HG03095 (cell line): ENCODE results near the gene PCSK6.

Experiments
- ATAC-seq: cut with Tn5 transposase; IDR thresholded peaks from one replicate; pipeline ENCODE4 v1.9.1; 2021; ENCODE audit warnings: moderate library complexity; ENCODE audit not compliant: unreplicated experiment

Gene PCSK6

DNA sequence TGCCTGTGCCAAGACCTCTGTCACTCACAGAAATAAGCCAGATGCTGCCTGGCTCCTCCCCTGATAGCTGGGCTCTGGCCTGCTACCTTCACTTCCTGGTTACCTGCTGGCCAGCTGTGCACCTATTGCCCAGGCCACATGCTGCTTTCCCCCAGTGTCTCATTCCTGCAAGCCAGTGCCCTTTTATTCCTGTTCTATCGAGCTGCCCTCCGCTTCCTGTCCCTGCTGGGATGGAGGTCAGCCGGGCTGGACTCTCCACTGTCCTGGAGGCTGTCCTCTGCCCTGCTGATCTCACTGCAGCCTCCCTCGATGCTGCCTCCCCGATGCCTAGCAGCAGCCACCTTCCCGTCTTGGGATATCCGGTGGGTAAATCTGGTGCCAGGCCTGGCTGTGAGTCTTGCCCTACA is 157.4 kb downstream of the PCSK6 start:
- ATAC-seq: no peak

DNA sequence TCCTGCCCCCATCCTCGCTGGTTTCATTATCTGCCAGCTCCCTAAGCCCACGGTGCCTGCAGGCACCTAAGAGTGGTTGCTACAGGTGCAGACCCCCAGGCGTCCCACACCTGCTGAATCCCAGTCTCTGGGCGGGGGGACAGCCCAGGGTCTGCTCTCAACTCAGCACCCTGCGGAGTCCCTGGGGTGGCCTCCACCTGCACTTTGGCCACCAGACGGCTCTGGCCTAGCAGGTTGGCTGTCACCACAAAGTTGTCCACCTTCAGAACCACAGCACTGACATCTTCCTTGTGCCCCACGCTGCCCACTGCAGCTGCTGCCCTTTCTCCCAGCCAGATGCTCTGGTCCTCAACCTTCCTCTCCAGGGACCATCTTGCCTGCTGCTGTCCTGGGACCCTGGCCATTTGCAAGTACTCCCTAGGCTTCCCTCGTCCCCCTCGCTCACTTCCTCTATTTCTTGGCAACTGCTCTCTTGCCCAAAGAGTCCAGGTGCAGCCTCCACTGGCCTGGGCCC is 159.6 kb downstream of the PCSK6 start:
- ATAC-seq: no peak

DNA sequence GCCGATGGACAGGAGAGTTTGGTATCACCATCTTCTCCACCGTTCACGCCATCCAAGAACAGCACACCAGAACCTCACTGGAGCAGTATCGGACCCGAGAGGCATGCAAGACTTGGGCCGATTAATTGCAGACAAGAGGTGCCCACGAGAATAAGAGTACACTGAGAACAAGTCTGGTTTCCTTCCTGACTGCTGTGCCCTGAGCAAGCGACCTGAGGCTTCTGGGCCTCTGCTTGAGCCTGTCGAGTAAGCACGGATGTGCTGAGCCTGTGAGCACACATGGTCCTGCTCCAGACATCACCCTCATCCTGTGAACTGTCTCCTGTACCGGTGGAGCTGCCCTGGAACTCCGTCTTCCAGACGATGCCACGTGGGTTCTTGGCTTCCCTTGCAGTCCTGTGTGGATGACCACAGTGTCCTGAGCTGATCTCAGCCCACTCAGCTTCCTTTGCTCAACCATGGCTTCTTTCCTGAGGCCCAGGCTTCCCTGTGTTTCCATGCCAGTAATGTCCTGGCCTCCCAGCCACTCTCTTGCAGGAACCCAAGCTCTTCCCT is 160.1 kb downstream of the PCSK6 start:
- no peak for ATAC-seq

DNA sequence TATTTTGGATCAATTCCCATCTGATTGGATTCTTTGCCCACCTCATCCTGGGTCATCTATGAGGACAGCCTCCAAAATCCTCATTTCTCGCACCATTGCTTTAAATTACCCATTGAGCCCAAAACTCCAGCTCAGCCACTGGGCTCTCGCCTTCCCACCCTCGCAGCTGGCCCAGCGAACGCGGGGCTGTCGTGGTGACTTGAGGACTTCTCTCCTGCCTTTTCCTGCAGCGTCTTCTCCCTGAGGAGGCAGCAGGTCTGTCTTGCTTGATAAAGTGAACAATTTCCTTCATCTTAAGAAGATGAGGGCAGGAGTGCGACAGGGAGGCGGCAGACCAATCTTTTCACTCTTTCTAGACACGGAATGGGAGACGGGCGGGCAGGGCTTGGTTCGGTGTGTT is 161.5 kb downstream of the PCSK6 start:
- no peak for ATAC-seq

DNA sequence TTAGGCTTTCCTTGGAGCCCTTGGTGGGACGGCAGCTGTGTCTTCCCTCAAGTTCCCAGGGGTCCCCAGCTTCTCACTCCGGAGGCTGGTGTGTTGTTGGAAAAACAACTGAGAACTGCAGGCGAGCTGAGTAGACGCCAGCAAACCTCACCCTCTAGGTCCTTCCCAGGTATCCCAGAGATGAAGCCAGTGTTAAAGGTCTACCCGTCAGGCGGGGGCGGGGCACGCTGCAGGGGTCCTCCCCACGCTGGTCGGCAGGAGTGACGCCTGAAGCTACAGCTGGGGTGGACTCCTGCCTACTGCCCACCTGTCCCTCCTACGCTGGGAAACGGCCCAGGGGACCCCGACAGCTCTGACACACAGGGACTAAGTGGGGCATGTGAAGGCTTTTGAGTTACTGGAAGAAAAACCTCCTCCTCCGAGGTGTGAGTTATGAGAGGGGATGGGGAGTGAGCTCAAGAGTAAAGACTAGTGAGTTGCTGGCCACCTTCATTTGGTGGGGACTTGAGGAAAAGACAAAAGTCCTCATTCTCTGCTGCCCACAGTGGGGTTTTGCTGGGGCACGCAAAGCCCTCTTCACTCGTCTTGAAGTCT is 162.3 kb downstream of the PCSK6 start:
- ATAC-seq: no peak

DNA sequence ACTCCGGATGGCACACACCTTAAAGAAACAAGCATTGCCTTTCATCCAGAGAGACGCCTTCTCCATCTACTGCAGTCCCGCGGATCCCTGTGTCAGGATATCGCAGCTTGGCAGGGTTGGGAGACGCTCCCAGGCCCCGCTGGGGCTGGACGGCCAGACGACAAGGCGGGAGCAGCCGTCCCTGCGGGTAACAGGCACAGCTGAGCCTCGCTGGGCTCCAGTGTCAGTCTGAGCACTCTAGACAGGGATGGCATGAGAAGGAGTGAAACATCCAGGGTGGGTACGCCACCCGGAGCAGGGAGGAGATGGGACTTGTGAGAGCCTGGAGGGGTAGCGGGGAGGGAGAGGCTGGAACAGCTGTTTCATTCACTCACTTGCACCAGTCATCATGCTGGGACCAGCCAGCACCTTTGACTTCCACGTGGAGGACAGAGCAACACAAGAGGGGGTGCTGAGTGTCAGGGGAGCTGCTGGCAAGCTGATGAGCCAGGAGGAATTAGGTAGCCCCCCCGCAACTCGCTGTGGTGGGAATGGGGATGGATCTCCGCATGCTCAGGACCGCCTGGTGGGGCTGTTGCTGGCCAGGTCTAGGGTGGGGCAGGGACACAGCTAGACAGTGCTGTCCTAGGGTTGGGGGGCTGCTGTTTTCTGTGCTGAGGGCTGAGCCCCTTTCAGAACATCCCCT is 162.9 kb downstream of the PCSK6 start:
- ATAC-seq: no peak

DNA sequence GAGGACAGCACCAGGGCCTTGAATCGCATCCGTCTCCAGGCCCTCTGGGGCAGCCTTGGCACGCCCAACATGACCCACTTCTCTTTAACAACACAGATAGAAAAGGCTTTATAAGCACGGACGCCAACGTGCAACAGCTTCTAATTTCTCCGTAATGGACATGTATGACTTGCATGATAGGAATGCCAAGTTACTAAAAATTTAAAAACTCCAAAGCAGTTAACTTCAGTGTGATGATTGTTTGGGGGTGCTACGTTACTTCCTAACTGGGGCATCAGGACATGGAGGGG is 163.5 kb downstream of the PCSK6 start:
- no peak for ATAC-seq

DNA sequence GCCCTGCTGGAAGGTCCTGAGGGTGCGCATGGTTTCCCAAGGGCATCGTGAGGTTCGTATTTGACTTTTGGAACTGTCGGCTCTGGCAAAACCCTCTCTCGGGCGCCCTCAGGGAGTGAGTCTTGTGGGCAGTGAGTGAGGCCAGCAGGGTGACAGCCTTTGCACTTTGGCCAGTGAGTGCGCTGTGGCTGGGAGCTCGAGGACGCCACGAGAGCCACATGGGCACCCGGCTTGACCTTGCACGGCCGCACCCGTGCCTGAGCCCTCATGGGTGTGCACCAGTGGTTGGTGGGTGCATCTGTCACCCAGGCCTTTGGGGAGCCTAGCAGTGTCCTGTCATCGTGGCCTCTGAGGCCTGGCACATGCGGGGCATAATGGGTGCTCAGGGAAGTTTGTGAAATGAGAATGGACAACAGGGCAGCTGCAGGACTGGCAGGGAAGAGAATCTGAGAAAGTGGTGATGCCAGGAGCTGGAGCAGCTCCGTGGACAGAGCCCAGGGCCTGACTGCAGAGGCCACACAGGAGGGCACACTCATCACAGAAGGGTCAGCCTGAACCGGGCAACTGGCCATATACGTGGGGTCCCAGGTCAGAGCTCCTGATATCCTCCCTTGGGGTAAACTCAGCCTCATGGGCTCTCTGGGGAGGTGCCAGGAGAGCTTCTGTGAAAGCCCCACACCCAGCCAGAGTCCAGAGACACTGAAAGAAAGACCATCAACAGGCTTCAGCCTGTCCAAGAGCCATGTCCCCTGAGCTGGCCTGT is 164.1 kb downstream of the PCSK6 start:
- no peak for ATAC-seq

DNA sequence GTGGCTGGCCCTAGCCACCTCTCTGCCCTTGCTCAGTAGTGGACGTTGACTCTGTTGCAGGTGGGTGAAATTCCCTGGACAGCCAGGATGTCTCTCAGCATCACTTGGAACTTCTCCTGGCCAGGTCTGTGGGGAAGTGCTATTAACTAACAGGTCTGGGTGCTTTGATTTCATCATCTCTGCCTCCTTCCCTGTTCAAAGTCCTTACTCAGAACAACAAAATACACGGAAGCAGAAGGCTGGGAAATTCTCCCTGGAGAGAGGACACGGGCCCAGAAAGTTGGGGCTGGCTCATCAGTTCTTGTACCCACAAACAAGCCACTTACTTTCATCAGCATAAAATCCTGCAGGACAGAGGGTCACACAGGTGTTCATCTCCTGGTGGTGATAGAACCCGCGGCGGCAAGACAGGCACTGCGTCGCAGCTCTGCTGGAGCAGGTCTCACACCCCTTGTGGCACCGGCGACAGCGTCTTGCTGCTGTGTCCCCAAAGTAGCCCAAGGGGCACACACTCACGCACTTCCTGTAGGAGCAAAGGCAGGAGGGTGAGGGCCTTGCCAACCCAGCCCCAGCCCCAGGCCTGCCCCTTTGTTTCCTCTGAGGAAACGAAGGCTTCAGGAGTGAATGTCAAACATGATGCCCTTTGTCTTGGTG is 164.9 kb downstream of the PCSK6 start:
- ATAC-seq: no peak

DNA sequence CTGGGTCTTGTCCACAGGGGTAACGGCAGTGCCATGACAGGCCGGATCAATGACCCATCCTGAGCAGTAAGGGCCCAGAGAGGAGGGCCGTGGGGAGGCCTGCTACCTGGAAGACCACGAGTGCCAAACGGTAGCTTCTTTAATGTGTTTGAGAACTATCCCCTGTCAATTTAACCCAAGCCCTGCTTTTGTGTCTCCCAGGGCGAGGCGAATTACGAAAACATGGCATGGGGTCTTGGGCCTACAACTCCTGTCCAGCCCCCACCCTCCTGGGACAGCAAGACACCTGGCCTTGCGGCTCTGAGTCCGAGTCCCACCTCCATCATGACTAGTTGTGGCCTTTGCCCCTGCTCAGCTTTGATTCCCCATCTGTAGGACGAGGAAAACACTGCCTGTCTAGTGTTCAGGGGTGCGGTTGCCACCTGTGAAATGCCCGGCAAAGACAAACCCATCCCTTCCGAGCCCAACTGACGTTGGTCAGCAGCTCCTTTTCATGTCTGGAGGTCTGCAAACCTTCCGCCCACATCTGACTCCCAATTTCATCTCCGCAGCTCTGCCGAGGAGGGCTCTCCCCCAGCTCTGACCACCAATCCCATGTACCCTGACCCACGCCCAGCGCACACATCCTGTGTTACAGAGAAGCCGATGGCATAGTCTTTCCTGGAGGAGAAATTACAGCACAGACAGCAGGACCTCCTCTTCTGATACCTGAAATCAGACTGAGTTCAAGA is 165.5 kb downstream of the PCSK6 start:
- ATAC-seq: no peak

DNA sequence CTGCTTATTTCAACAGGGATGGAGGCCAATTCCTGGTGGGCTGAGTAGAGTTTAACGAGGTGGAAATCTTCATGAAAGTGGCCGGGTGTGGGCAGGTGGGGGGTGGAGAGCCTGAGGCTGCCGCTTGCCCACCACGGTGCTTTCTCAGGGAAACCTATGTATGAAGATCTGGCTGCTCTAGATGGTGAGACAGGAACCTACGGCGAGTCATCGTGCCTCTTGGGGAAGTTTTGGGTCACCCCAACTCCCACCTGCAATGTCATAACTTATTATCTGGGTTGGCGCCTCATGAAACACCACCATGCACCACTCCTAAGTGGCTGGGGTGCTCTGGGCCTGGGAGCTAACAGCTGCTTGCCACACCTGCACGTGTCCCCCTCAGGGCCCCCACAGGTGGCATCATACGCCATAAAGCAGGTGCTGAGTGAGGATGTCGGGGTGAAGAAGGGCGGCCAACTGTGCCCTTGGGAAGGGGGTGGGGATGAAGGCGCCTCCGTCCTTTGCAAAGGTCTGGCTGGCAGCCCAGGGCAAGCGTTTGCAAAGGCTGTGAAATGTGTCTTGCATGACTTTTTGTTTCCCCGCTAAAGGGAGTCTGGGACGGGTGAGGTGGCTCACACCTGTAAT is 166.5 kb downstream of the PCSK6 start:
- ATAC-seq: no peak

DNA sequence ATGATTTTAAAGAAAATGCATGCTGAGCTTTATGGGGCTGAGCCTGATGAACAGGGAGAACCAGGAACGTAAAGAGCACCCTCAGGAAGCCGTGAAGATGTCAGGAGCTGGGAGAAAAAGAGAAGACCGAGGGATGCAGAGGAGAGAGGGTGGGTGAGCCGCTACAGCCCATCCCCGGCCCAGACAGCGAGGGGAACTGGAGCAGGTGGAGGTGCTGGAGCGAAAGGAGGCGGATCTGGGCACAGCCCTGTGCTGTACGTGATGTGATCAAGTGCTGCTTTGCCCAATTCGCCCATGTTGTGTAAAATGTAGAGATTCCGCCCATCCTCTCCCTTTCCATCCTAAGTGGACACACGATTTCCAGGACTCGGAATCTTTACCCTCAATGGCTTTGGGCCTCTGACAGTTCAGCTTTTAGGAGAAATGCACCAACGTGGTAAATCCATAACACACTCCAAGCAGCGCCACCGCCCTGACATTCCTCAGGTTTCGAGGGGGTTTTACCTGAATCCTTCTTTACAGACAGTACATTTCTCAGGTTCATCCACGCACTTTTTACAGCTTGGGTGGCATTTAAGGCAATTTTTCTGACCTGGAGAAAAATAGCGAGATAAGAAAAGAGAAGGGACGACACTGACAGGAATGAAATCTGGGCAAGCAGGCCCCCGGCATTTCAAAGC is 167.4 kb downstream of the PCSK6 start:
- ATAC-seq: no peak

DNA sequence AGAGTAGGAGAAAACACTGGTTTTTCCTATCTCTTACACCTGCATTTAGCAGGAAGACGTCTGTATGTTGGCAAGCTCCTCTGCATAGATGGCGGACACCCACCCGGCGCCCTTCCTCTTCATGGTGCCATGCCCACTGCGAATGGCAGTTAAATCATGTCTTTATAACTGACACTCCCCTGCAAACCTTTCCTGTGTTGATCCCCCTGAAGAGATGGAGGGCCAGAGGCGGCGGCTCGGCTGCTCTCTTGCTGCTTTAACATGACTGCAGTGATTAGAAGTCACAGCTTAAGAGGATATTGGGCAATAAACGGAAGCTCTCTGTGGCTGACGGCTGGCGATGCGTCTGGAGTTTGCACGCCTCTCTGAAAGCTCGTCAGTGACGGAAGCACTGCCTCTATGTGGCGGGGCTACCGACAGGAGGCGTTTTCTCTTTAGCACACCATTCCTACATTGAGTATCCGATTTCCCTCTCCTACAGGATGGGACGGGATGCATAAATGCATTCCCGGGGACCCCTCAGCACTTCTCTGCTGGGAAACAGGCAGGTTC is 168.9 kb downstream of the PCSK6 start:
- no peak for ATAC-seq

DNA sequence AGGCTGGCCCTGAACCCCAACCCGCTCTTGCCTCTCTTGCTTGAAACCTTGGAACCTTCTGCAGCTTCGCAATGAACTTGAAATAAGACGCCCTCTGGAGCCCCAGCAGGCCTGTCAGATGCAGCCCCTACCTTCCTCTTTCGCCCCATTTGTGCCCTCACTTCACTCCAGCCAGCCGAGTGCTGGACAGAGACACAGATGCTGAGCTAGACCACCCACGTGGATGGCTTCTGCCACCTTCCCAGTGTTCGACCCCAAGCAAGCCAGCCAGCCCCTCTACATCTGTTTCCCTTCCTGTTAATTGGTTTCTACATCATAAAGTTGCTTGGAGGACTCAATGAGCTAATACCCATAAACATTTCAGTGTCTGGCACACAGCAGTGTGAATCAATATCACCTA is 170.7 kb downstream of the PCSK6 start:
- no peak for ATAC-seq

DNA sequence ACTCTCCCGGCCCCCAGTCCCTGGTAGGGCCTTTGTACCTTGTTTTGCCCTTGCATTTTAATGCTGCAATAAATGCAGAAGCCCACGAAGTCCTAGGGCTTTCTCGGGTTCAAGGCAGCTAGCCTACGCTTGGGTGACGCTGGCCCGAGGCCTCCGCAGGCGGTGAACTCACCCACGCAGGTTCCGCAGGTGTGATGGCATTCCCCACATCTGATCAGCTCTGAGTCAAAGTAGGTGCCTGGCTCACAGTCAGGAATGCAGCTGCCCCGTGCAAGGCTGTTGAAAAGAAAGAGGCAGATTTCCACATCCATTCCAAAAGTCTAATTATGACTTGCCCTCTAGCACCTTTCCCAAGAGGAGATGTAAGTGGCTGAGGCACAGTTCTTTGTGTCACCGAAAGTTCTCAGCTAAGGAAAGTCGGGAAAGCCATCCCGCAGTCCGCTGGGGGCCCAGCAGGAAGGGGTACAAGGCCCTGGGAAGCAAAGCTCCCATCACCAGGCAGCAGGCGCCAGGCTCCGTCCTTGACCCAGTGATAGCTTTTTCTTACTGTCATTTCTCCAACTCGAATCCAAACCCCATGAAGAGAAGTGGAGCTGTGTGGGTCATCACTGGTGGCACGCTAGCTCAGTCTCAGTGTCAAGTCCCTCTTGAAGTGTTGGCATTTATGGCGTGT is 171.2 kb downstream of the PCSK6 start:
- no peak for ATAC-seq

DNA sequence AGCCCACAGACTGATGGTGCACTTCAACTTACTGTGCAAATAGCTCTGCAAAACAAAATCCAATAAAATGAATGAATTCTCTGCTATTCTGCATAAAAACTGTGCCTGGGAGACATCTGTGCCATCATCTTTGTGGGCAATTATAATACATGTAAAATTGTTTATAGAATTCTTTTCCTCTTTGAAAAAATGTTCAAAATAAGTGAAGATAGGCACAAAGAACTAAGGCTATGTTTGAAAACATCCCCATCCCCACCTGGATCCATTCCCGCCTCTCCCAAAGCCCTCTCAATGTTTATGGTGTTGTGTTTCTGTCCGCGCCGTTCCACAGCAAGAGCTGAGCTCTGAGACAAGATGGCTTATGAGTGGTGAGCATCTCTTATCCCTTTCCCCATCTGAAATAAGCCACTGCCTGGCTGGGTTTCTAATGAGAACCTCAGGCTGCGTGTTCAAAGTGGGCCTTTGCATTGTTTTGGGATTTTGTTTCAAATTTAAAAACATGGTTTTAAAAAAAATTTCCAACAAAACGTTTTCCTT is 172.1 kb downstream of the PCSK6 start:
- no peak for ATAC-seq

DNA sequence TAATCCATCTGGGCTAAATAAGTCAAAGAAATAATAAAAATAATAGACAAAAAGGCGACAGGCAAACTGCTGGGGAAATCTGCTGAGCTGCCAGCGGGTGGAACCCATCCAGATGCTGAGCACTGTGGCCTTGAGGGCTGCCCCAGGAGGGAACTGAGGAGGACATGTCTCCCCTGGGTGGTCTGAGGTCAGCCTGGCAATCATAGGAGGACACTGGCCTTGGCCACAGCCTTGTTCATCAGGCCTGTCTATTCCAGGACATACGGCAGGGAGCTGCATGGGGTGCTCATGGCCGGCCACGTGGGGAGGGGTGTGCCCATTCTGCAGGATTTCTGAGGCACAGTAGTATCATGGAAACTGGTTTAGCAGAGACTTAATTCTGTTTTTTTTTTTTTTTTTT is 173.0 kb downstream of the PCSK6 start:
- no peak for ATAC-seq

DNA sequence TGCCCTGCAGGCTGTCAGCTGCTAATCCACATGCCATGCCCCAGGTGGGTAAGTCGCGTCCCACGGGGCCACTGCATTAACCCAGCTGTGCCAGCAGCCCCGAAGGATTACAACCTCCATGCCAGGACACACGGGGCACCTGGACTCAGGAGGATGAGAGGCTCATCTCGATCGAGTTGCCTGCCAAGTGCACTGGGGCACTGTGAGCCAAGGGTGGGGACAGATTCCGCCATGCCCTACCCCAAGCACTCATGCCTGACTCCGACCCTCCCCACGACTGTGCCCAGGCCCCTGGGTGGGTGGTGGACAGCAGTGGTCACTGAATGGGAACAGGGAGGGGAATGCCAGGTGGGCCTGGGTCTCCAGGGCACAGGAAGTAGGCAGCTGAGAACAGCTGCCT is 173.8 kb downstream of the PCSK6 start:
- ATAC-seq: no peak
